ENCODE measurements around the gene ADORA2A. TPM values are rescaled to one million over a fixed set of nuclear protein-coding genes. Genes with fewer than 3 reads are reported as not detected.

Gene ADORA2A
- total RNA-seq, 1 donor from 2014 or later: 10.4 TPM

GRCh38 chr22:24410110-24410856 is 17.1 kb upstream of the ADORA2A start:
- H3K36me3 ChIP-seq (ENCODE audit: control insufficient read depth in 3 of 3, insufficient read depth in 3 of 3, low read length in 3 of 3): peaks cover 21 to 26% (median 24%) of the 10 kb centered on the region in 3 donors

GRCh38 chr22:24411256-24412004 is 16.0 kb upstream of the ADORA2A start:
- H3K27me3 ChIP-seq (ENCODE audit: control insufficient read depth in 3 of 3, insufficient read depth in 3 of 3, low read length in 3 of 3): no peaks in the 10 kb centered on the region
- no peaks in the 10 kb centered on the region for H3K9me3 ChIP-seq (ENCODE audit: control insufficient read depth in 3 of 3, low read length in 3 of 3)
- H3K4me1 ChIP-seq (ENCODE audit: control insufficient read depth in 3 of 3, insufficient read depth in 3 of 3, low read length in 3 of 3): peaks cover 15 to 17% (median 17%) of the 10 kb centered on the region in 3 donors
- peaks cover 24 to 35% (median 32%) of the 10 kb centered on the region in 3 donors for H3K36me3 ChIP-seq (ENCODE audit: control insufficient read depth in 3 of 3, insufficient read depth in 3 of 3, low read length in 3 of 3)
- H3K27ac ChIP-seq (ENCODE audit: low read depth, low read length): no peak overlapping the region
- no peak overlapping the region for H3K9ac ChIP-seq (ENCODE audit: low read depth in 1 of 3, low read length in 3 of 3)
- no peak overlapping the region for H3K4me3 ChIP-seq (ENCODE audit: low read length in 3 of 3)

More at GRCh38 chr22:24410110-24410856, 17.1 kb upstream of the ADORA2A start:
- Histone ChIP-seq H3K4me1 (ENCODE audit: control insufficient read depth in 3 of 3, insufficient read depth in 3 of 3, low read length in 3 of 3) (peaks cover 17 to 24% (median 20%) of the 10 kb centered on the region in 3 donors), H3K4me3 (ENCODE audit: low read length in 3 of 3) (no peak overlapping the region), H3K9ac (ENCODE audit: low read depth in 1 of 3, low read length in 3 of 3) (peak overlapping the region in 1 of 3 donors; percentile 33), H3K27ac (ENCODE audit: low read depth, low read length) (no peak overlapping the region), H3K9me3 (ENCODE audit: control insufficient read depth in 3 of 3, low read length in 3 of 3) (no peaks in the 10 kb centered on the region), H3K27me3 (ENCODE audit: control insufficient read depth in 3 of 3, insufficient read depth in 3 of 3, low read length in 3 of 3) (no peaks in the 10 kb centered on the region)

- H3K4me1 ChIP-seq (ENCODE audit: control insufficient read depth in 3 of 3, insufficient read depth in 3 of 3, low read length in 3 of 3): peaks cover 11 to 15% (median 11%) of the 10 kb centered on the region in 3 donors
- no peak overlapping the region for H3K27ac ChIP-seq (ENCODE audit: low read depth, low read length)
- H3K27me3 ChIP-seq (ENCODE audit: control insufficient read depth in 3 of 3, insufficient read depth in 3 of 3, low read length in 3 of 3): no peaks in the 10 kb centered on the region
- H3K36me3 ChIP-seq (ENCODE audit: control insufficient read depth in 3 of 3, insufficient read depth in 3 of 3, low read length in 3 of 3): peaks cover 28 to 35% (median 34%) of the 10 kb centered on the region in 3 donors
- no peak overlapping the region for H3K4me3 ChIP-seq (ENCODE audit: low read length in 3 of 3)
- H3K9me3 ChIP-seq (ENCODE audit: control insufficient read depth in 3 of 3, low read length in 3 of 3): no peaks in the 10 kb centered on the region
- H3K9ac ChIP-seq (ENCODE audit: low read depth in 1 of 3, low read length in 3 of 3): peak overlapping the region in 1 of 3 donors; percentile 16
These were observed 15.1 kb upstream of the ADORA2A start for GRCh38 chr22:24412274-24412673.

GRCh38 chr22:24413271-24413670 is 14.1 kb upstream of the ADORA2A start:
- Histone ChIP-seq H3K4me3 (ENCODE audit: low read length in 3 of 3) (no peak overlapping the region), H3K27ac (ENCODE audit: low read depth, low read length) (no peak overlapping the region), H3K9me3 (ENCODE audit: control insufficient read depth in 3 of 3, low read length in 3 of 3) (no peaks in the 10 kb centered on the region), H3K27me3 (ENCODE audit: control insufficient read depth in 3 of 3, insufficient read depth in 3 of 3, low read length in 3 of 3) (no peaks in the 10 kb centered on the region), H3K36me3 (ENCODE audit: control insufficient read depth in 3 of 3, insufficient read depth in 3 of 3, low read length in 3 of 3) (peaks cover 29 to 39% (median 35%) of the 10 kb centered on the region in 3 donors), H3K9ac (ENCODE audit: low read depth in 1 of 3, low read length in 3 of 3) (no peak overlapping the region), H3K4me1 (ENCODE audit: control insufficient read depth in 3 of 3, insufficient read depth in 3 of 3, low read length in 3 of 3) (peaks cover 2 to 6% (median 3%) of the 10 kb centered on the region in 3 donors)

GRCh38 chr22:24413736-24414385 is 13.5 kb upstream of the ADORA2A start:
- Histone ChIP-seq H3K36me3 (ENCODE audit: control insufficient read depth in 3 of 3, insufficient read depth in 3 of 3, low read length in 3 of 3) (peaks cover 30 to 39% (median 33%) of the 10 kb centered on the region in 3 donors), H3K27me3 (ENCODE audit: control insufficient read depth in 3 of 3, insufficient read depth in 3 of 3, low read length in 3 of 3) (no peaks in the 10 kb centered on the region), H3K27ac (ENCODE audit: low read depth, low read length) (no peak overlapping the region), H3K9me3 (ENCODE audit: control insufficient read depth in 3 of 3, low read length in 3 of 3) (no peaks in the 10 kb centered on the region), H3K4me1 (ENCODE audit: control insufficient read depth in 3 of 3, insufficient read depth in 3 of 3, low read length in 3 of 3) (peaks cover 0 to under 1% (median under 1%) of the 10 kb centered on the region in 3 donors), H3K4me3 (ENCODE audit: low read length in 3 of 3) (no peak overlapping the region), H3K9ac (ENCODE audit: low read depth in 1 of 3, low read length in 3 of 3) (no peak overlapping the region)

GRCh38 chr22:24414523-24414922 is 12.9 kb upstream of the ADORA2A start:
- H3K4me3 ChIP-seq (ENCODE audit: low read length in 3 of 3): no peak overlapping the region
- peaks cover 30 to 39% (median 33%) of the 10 kb centered on the region in 3 donors for H3K36me3 ChIP-seq (ENCODE audit: control insufficient read depth in 3 of 3, insufficient read depth in 3 of 3, low read length in 3 of 3)
- no peaks in the 10 kb centered on the region for H3K27me3 ChIP-seq (ENCODE audit: control insufficient read depth in 3 of 3, insufficient read depth in 3 of 3, low read length in 3 of 3)
- no peak overlapping the region for H3K9ac ChIP-seq (ENCODE audit: low read depth in 1 of 3, low read length in 3 of 3)
- H3K4me1 ChIP-seq (ENCODE audit: control insufficient read depth in 3 of 3, insufficient read depth in 3 of 3, low read length in 3 of 3): peaks cover 3 to 6% (median 4%) of the 10 kb centered on the region in 3 donors
- H3K27ac ChIP-seq (ENCODE audit: low read depth, low read length): no peak overlapping the region
- no peaks in the 10 kb centered on the region for H3K9me3 ChIP-seq (ENCODE audit: control insufficient read depth in 3 of 3, low read length in 3 of 3)

GRCh38 chr22:24414984-24415945 is 12.1 kb upstream of the ADORA2A start:
- no peak overlapping the region for H3K27ac ChIP-seq (ENCODE audit: low read depth, low read length)

GRCh38 chr22:24416095-24416494 is 11.3 kb upstream of the ADORA2A start:
- H3K9ac ChIP-seq (ENCODE audit: low read depth in 1 of 3, low read length in 3 of 3): no peak overlapping the region
- no peaks in the 10 kb centered on the region for H3K9me3 ChIP-seq (ENCODE audit: control insufficient read depth in 3 of 3, low read length in 3 of 3)
- peaks cover 13 to 21% (median 18%) of the 10 kb centered on the region in 3 donors for H3K4me1 ChIP-seq (ENCODE audit: control insufficient read depth in 3 of 3, insufficient read depth in 3 of 3, low read length in 3 of 3)
- H3K27me3 ChIP-seq (ENCODE audit: control insufficient read depth in 3 of 3, insufficient read depth in 3 of 3, low read length in 3 of 3): peaks cover 0 to 3% (median 0%) of the 10 kb centered on the region in 3 donors
- H3K36me3 ChIP-seq (ENCODE audit: control insufficient read depth in 3 of 3, insufficient read depth in 3 of 3, low read length in 3 of 3): peaks cover 26 to 35% (median 33%) of the 10 kb centered on the region in 3 donors
- no peak overlapping the region for H3K27ac ChIP-seq (ENCODE audit: low read depth, low read length)
- H3K4me3 ChIP-seq (ENCODE audit: low read length in 3 of 3): no peak overlapping the region

More at GRCh38 chr22:24414984-24415945, 12.1 kb upstream of the ADORA2A start:
- Histone ChIP-seq H3K4me3 (ENCODE audit: low read length in 3 of 3) (no peak overlapping the region), H3K27me3 (ENCODE audit: control insufficient read depth in 3 of 3, insufficient read depth in 3 of 3, low read length in 3 of 3) (no peaks in the 10 kb centered on the region), H3K9me3 (ENCODE audit: control insufficient read depth in 3 of 3, low read length in 3 of 3) (no peaks in the 10 kb centered on the region), H3K9ac (ENCODE audit: low read depth in 1 of 3, low read length in 3 of 3) (no peak overlapping the region), H3K36me3 (ENCODE audit: control insufficient read depth in 3 of 3, insufficient read depth in 3 of 3, low read length in 3 of 3) (peaks cover 26 to 39% (median 33%) of the 10 kb centered on the region in 3 donors), H3K4me1 (ENCODE audit: control insufficient read depth in 3 of 3, insufficient read depth in 3 of 3, low read length in 3 of 3) (peaks cover 5 to 13% (median 10%) of the 10 kb centered on the region in 3 donors)

- Histone ChIP-seq H3K36me3 (ENCODE audit: control insufficient read depth in 3 of 3, insufficient read depth in 3 of 3, low read length in 3 of 3) (peaks cover 24 to 34% (median 30%) of the 10 kb centered on the region in 3 donors), H3K4me1 (ENCODE audit: control insufficient read depth in 3 of 3, insufficient read depth in 3 of 3, low read length in 3 of 3) (peaks cover 16 to 23% (median 22%) of the 10 kb centered on the region in 3 donors), H3K27ac (ENCODE audit: low read depth, low read length) (no peak overlapping the region), H3K27me3 (ENCODE audit: control insufficient read depth in 3 of 3, insufficient read depth in 3 of 3, low read length in 3 of 3) (peaks cover 0 to 3% (median 0%) of the 10 kb centered on the region in 3 donors), H3K4me3 (ENCODE audit: low read length in 3 of 3) (no peak overlapping the region), H3K9me3 (ENCODE audit: control insufficient read depth in 3 of 3, low read length in 3 of 3) (no peaks in the 10 kb centered on the region), H3K9ac (ENCODE audit: low read depth in 1 of 3, low read length in 3 of 3) (no peak overlapping the region)
These were observed 10.8 kb upstream of the ADORA2A start for GRCh38 chr22:24416611-24417010.
